ENCODE results near the gene GRIP1.

DNA sequence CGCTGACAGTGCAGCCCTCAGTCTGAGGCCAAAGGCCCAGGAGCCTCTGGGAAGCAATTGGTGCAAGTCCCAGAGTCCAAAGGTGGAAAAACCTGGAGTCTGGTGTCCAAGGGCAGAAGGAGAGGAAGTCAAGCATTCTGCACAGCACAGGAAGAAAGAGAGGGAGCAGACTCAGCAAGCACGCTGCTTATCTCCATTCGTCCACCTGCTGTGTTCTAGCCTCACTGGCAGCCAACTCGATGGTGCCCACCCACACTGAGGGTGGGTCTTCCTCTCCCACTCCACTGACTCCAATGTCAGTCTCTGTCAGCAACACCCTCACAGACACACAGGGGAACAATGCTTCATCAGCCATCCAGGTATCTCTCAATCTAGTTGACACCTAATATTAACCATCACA, 337.8 kb downstream of the GRIP1 start:
- no peak for TF ChIP-seq POLR2A (IDR thresholded peaks at IDR 0.05)
- TF ChIP-seq CTCF (IDR thresholded peaks at IDR 0.05), result no peak
- TF ChIP-seq POLR2AphosphoS5 (IDR thresholded peaks at IDR 0.05), result no peak

All from prostate gland (tissue), 2 donors.